ENCODE measurements around the gene BAZ2B. TPM values are rescaled to one million over a fixed set of nuclear protein-coding genes. Genes with fewer than 3 reads are reported as not detected.

The BAZ2B gene
- total and polyA plus RNA-seq, 2 donors (not counting 3 experiments of a cell fraction or from before 2014, with no cell fraction given), result 22.1 to 73.8 TPM

DNA sequence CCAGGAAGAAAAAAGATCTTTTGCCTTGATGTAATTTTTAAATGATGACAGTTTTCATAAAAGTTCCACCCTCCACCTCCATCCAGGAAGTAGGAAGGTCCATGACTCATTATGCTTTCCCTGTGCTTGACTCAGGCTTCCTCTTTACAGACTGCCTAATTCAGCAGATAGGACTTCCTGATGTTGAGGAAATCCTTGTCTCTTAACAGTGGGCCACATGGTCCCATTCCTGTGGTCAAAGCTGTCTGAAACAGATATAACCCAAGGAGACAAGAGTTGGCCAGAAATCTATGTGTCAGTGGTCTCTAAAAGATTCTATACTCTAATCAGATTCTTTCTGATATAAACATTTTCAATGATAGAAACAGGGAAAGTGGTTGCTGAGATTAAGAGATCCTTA, 119.1 kb downstream of the BAZ2B start:
- peaks cover 2% of the 10 kb centered on the region for H3K79me2 ChIP-seq (ENCODE audit: control insufficient read depth, insufficient read depth, low read length)
- intact Hi-C loops (cut with micrococcal nuclease) (loop anchor here (1.0 kb wide), 2 partner anchors 118 to 215 kb away; partner anchors contain the start of gene MARCHF7), dilution Hi-C loops (cut with MboI; ENCODE audit: extremely low pct_ligation_motif_present, low sequenced_read_pairs) (no loop called here)
- H3K9ac ChIP-seq (replicated peaks; ENCODE audit: extremely low read depth, insufficient read depth, low read length), result peak overlapping the region; percentile 53
- CTCF ChIA-PET, result interaction anchor here (0.6 to 1.5 kb wide), 2 partner anchors 9 to 25 kb away, joined by 3 to 8 read pairs; no protein-coding TSS in a partner anchor
- H3K4me3 ChIP-seq (replicated peaks in 1 of 3; ENCODE audit: insufficient read depth in 1 of 3, low read depth in 1 of 3, low read length in 3 of 3), result peak overlapping the region in 1 of 3 experiments; percentile 2
- H3K9me3 ChIP-seq (replicated peaks; ENCODE audit: control insufficient read depth, insufficient read depth, low read length), result no peaks in the 10 kb centered on the region
- no peaks in the 10 kb centered on the region for H3K9me1 ChIP-seq (replicated peaks; ENCODE audit: control insufficient read depth, extremely low read depth, insufficient read depth, low read length)
- H3K27me3 ChIP-seq (ENCODE audit: control insufficient read depth in 2 of 2, insufficient read depth in 2 of 2, low read length in 2 of 2), result no peaks in the 10 kb centered on the region
- peak overlapping the region; percentile 58 for H3K4me2 ChIP-seq (ENCODE audit: insufficient read depth, low read length)
- H3K27ac ChIP-seq (ENCODE audit: insufficient read depth, low read depth, low read length), result peak overlapping the region; percentile 83
- TF ChIP-seq FOS (IDR thresholded peaks at IDR 0.05; ENCODE audit: borderline replicate concordance, insufficient read depth, low read length), result peak; percentile 99
- TF ChIP-seq, protein P1, sequence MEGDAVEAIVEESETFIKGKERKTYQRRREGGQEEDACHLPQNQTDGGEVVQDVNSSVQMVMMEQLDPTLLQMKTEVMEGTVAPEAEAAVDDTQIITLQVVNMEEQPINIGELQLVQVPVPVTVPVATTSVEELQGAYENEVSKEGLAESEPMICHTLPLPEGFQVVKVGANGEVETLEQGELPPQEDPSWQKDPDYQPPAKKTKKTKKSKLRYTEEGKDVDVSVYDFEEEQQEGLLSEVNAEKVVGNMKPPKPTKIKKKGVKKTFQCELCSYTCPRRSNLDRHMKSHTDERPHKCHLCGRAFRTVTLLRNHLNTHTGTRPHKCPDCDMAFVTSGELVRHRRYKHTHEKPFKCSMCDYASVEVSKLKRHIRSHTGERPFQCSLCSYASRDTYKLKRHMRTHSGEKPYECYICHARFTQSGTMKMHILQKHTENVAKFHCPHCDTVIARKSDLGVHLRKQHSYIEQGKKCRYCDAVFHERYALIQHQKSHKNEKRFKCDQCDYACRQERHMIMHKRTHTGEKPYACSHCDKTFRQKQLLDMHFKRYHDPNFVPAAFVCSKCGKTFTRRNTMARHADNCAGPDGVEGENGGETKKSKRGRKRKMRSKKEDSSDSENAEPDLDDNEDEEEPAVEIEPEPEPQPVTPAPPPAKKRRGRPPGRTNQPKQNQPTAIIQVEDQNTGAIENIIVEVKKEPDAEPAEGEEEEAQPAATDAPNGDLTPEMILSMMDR (IDR thresholded peaks at IDR 0.05; ENCODE audit: extremely low read depth in 1 of 2, insufficient read depth in 1 of 2, low read depth in 1 of 2, low read length in 2 of 2), result no peak
- TF ChIP-seq MAX (IDR thresholded peaks at IDR 0.05; ENCODE audit: insufficient read depth, insufficient read length), result peak; percentile 41
- no peak for TF ChIP-seq EZH2 (IDR thresholded peaks at IDR 0.05; ENCODE audit: borderline replicate concordance, low read depth, low read length, severe bottlenecking)
- TF ChIP-seq GATA2 (IDR thresholded peaks at IDR 0.05; ENCODE audit: insufficient read depth, insufficient read length, low read depth, low read length), result peak; percentile 89
- TF ChIP-seq JUN (IDR thresholded peaks at IDR 0.05; ENCODE audit: borderline replicate concordance, insufficient read depth, insufficient read length, low read depth), result peak; percentile 98
- no peak for TF ChIP-seq POLR2A (IDR thresholded peaks at IDR 0.05; ENCODE audit: low read depth, low read length)
- no peak for TF ChIP-seq MYC (IDR thresholded peaks at IDR 0.05; ENCODE audit: low read depth, low read length)
- TF ChIP-seq POLR2AphosphoS5 (IDR thresholded peaks at IDR 0.05; ENCODE audit: insufficient read depth, low read depth, low read length), result peak; percentile 88
- no peaks in the 10 kb centered on the region for H3K36me3 ChIP-seq (ENCODE audit: control insufficient read depth in 2 of 2, extremely low read depth in 1 of 2, insufficient read depth in 2 of 2, low read length in 2 of 2)
- peaks cover 21% of the 10 kb centered on the region for H3K4me1 ChIP-seq (ENCODE audit: control insufficient read depth, extremely low read depth, insufficient read depth, low read length)
- no peak overlapping the region for H2AFZ ChIP-seq (ENCODE audit: low read depth, low read length)
- BruUV-seq (replicated peaks), result no TSS peak
- FAIRE-seq (peak; percentile 96), DNase-seq (ENCODE audit: low read depth, low spot score) (peak; percentile 93)
- H4K20me1 ChIP-seq (replicated peaks; ENCODE audit: control insufficient read depth, extremely low read depth, insufficient read depth, low read length), result no peaks in the 10 kb centered on the region
- POLR2A ChIA-PET, result no interaction called here

All from endothelial cell of umbilical vein (primary cell).